IMR-90 (cell line): Measurements from ENCODE around the gene PNRC2. TPM values are rescaled to one million over a fixed set of nuclear protein-coding genes. Genes with fewer than 3 reads are reported as not detected.

ENCODE experiments used
- ATAC-seq: fragments of 200-7000 bp; cut with Tn5 transposase; 2 replicates; pipeline ENCODE4 v1.9.1; 2020; ENCODE audit warnings: low read depth, mild to moderate bottlenecking, moderate library complexity
- BruUV-seq: library from RNA; stranded (reverse); fragments of 400-500 nt; replicated peaks from 2 replicates; lab custom pipeline; 2021; lab: Mats Ljungman, UMichigan
- CTCF ChIA-PET: fragments of 300-600 bp; formaldehyde crosslinking; extraction: SDS; loops from one replicate; lab custom pipeline; 2021; ENCODE audit warnings: antibody characterized with exemption; lab: Yijun Ruan, JAX
- POLR2A ChIA-PET: fragments of 300-600 bp; sonication (Branson Sonifier 250); formaldehyde crosslinking; loops from one replicate; lab custom pipeline; 2022; ENCODE audit warnings: antibody characterized with exemption; ENCODE audit not compliant: unreplicated experiment; lab: Charles Lee
- DNase-seq: peaks from one replicate; pipeline ENCODE4 v3.0.0; 2013
- H2AFZ ChIP-seq: replicated peaks from 2 replicates; pipeline ENCODE3; 2013; ENCODE audit warnings: low read length, mild to moderate bottlenecking; ENCODE audit not compliant: poor library complexity
- H2AK5ac ChIP-seq: 2 replicates; pipeline ENCODE4 v1.6.1; 2013; ENCODE audit warnings: low read depth, low read length, inconsistent platforms
- H2AK9ac ChIP-seq: replicated peaks from 2 replicates; pipeline ENCODE3; 2013; ENCODE audit warnings: mild to moderate bottlenecking, low read depth, low read length, moderate library complexity; ENCODE audit not compliant: poor library complexity
- H2BK120ac ChIP-seq: 2 replicates; pipeline ENCODE4 v1.6.1; 2013; ENCODE audit warnings: low read depth, low read length, inconsistent platforms
- H2BK15ac ChIP-seq: 3 replicates; pipeline ENCODE4 v1.6.1; 2013; ENCODE audit warnings: low read depth, low read length, inconsistent platforms
- H2BK20ac ChIP-seq: 2 replicates; pipeline ENCODE4 v1.6.1; 2013; ENCODE audit warnings: low read depth, mild to moderate bottlenecking, inconsistent platforms, low read length, moderate library complexity
- H2BK5ac ChIP-seq: 2 replicates; pipeline ENCODE4 v1.6.1; 2013; ENCODE audit warnings: mild to moderate bottlenecking, low read depth, low read length, inconsistent platforms; ENCODE audit not compliant: poor library complexity, severe bottlenecking
- H3K14ac ChIP-seq: replicated peaks from 2 replicates; pipeline ENCODE4 v1.6.1; 2013; ENCODE audit warnings: low read depth, low read length, inconsistent platforms
- H3K18ac ChIP-seq: 2 replicates; pipeline ENCODE4 v1.6.1; 2013; ENCODE audit warnings: low read depth, low read length, control low read depth
- H3K23ac ChIP-seq: 2 replicates; pipeline ENCODE4 v1.6.1; 2013; ENCODE audit warnings: low read depth, low read length, inconsistent platforms
- H3K27ac ChIP-seq: 2 replicates; pipeline ENCODE4 v1.5.1; 2013; ENCODE audit warnings: mild to moderate bottlenecking, control low read depth, low read length; ENCODE audit not compliant: insufficient read depth
- H3K27me3 ChIP-seq: 2 replicates; pipeline ENCODE4 v1.6.1; 2013; ENCODE audit warnings: low read length; ENCODE audit not compliant: control insufficient read depth, insufficient read depth
- H3K36me3 ChIP-seq: 2 replicates; pipeline ENCODE4 v1.6.1; 2013; ENCODE audit warnings: low read length, mixed read lengths; ENCODE audit not compliant: control insufficient read depth, insufficient read depth
- H3K4ac ChIP-seq: 2 replicates; pipeline ENCODE4 v1.6.1; 2013; ENCODE audit warnings: low read depth, low read length, inconsistent platforms
- H3K4me1 ChIP-seq: 2 replicates; pipeline ENCODE4 v1.6.1; 2013; ENCODE audit warnings: low read length, mixed read lengths; ENCODE audit not compliant: control insufficient read depth, insufficient read depth
- H3K4me2 ChIP-seq: 2 replicates; pipeline ENCODE4 v1.6.1; 2013; ENCODE audit warnings: low read depth, mild to moderate bottlenecking, control low read depth, low read length, moderate library complexity
- H3K4me3 ChIP-seq: 2 replicates; pipeline ENCODE4 v1.5.1; 2013; ENCODE audit warnings: low read depth, mild to moderate bottlenecking, control low read depth, low read length, moderate library complexity; ENCODE audit not compliant: insufficient read depth
- H3K56ac ChIP-seq: 2 replicates; pipeline ENCODE4 v1.6.1; 2013; ENCODE audit warnings: low read length, inconsistent platforms; ENCODE audit not compliant: insufficient read depth; ENCODE audit errors: extremely low read depth
- H3K79me1 ChIP-seq, 2 experiments: 2 replicates each; pipeline ENCODE4 v1.6.1; 2013; ENCODE audit warnings: low read length in 2 of 2, inconsistent platforms in 1 of 2, low read depth in 1 of 2
- H3K9ac ChIP-seq: 2 replicates; pipeline ENCODE4 v1.6.1; 2013; ENCODE audit warnings: low read depth, low read length, control low read depth
- H3K9me1 ChIP-seq: 2 replicates; pipeline ENCODE4 v1.6.1; 2013; ENCODE audit warnings: low read length, inconsistent platforms; ENCODE audit not compliant: insufficient read depth
- H3K9me3 ChIP-seq: 2 replicates; pipeline ENCODE4 v1.6.1; 2013; ENCODE audit warnings: low read length; ENCODE audit not compliant: control insufficient read depth, insufficient read depth
- H4K20me1 ChIP-seq: 2 replicates; pipeline ENCODE4 v1.6.1; 2013; ENCODE audit warnings: low read length, inconsistent platforms; ENCODE audit not compliant: insufficient read depth
- H4K5ac ChIP-seq: 2 replicates; pipeline ENCODE4 v1.6.1; 2013; ENCODE audit warnings: mild to moderate bottlenecking, low read depth, low read length, control low read depth
- H4K8ac ChIP-seq, 2 experiments: 2 replicates each; pipeline ENCODE4 v1.6.1; 2013; ENCODE audit warnings: low read depth in 2 of 2, low read length in 2 of 2, control low read depth in 1 of 2, inconsistent platforms in 1 of 2
- H4K91ac ChIP-seq: 2 replicates; pipeline ENCODE4 v1.6.1; 2013; ENCODE audit warnings: low read depth, low read length, inconsistent platforms; ENCODE audit not compliant: insufficient read depth
- BHLHE40 ChIP-seq: fragments of 150-350 bp; IDR thresholded peaks from 2 replicates; pipeline ENCODE4 v1.6.1; 2016; ENCODE audit warnings: mild to moderate bottlenecking, low read depth, low read length
- CEBPB ChIP-seq: IDR thresholded peaks from 2 replicates; pipeline ENCODE4 v1.6.1; 2012; ENCODE audit warnings: low read depth, low read length, improper control_type of control experiment
- CHD1 ChIP-seq: IDR thresholded peaks from 2 replicates; pipeline ENCODE4 v1.6.1; 2012; ENCODE audit warnings: low read depth, low read length, improper control_type of control experiment
- FOS ChIP-seq: fragments of 150-350 bp; IDR thresholded peaks from 2 replicates; pipeline ENCODE4 v1.6.1; 2016; ENCODE audit warnings: low read depth, low read length
- MAFK ChIP-seq: IDR thresholded peaks from 2 replicates; pipeline ENCODE4 v1.6.1; 2012; ENCODE audit warnings: low read depth, low read length, improper control_type of control experiment
- MAZ ChIP-seq: IDR thresholded peaks from 2 replicates; pipeline ENCODE4 v1.6.1; 2012; ENCODE audit warnings: low read depth, mild to moderate bottlenecking, low read length, improper control_type of control experiment, moderate library complexity, borderline replicate concordance
- MXI1 ChIP-seq: IDR thresholded peaks from 2 replicates; pipeline ENCODE4 v1.6.1; 2012; ENCODE audit warnings: low read depth, mild to moderate bottlenecking, low read length, moderate library complexity, borderline replicate concordance
- NFE2L2 ChIP-seq: fragments of 150-350 bp; IDR thresholded peaks from 2 replicates; pipeline ENCODE4 v1.6.1; 2016; ENCODE audit warnings: low read depth, mild to moderate bottlenecking, low read length
- POLR2A ChIP-seq: IDR thresholded peaks from 2 replicates; pipeline ENCODE4 v1.6.1; 2012; ENCODE audit warnings: mild to moderate bottlenecking, low read depth, low read length
- RAD21 ChIP-seq: IDR thresholded peaks from 2 replicates; pipeline ENCODE4 v1.6.1; 2012; ENCODE audit warnings: low read length, improper control_type of control experiment
- RCOR1 ChIP-seq: IDR thresholded peaks from 2 replicates; pipeline ENCODE4 v1.6.1; 2012; ENCODE audit warnings: mild to moderate bottlenecking, low read length, improper control_type of control experiment; ENCODE audit not compliant: insufficient replicate concordance
- RFX5 ChIP-seq: IDR thresholded peaks from 2 replicates; pipeline ENCODE4 v1.8.0; 2012; ENCODE audit warnings: low read depth, mild to moderate bottlenecking, low read length, moderate library complexity
- SMC3 ChIP-seq: fragments of 150-350 bp; IDR thresholded peaks from 2 replicates; pipeline ENCODE4 v1.6.1; 2016; ENCODE audit warnings: low read depth, mild to moderate bottlenecking, antibody characterized with exemption, low read length, moderate library complexity
- WGBS, 2 experiments: methylation state at CpG; one replicate each; pipeline versions ENCODE4 v1.1.5 to v1.1.7; 2013; ENCODE audit warnings: missing lambda C conversion rate in 2 of 2; ENCODE audit not compliant: insufficient read length in 1 of 2; ENCODE audit errors: extremely low coverage in 2 of 2; 5-methylcytosine and 5-hydroxymethylcytosine counted together
- dilution Hi-C: fragments of 300-500 bp; cut with HindIII; formaldehyde crosslinking; loops from one replicate; pipeline ENCODE4 v1.14.3; 2018; ENCODE audit warnings: low sequenced_read_pairs; ENCODE audit not compliant: unreplicated experiment
- in situ Hi-C: fragments of 300-500 bp; cut with MboI; formaldehyde crosslinking; loops from 3 replicates; pipeline ENCODE4 v1.14.3; 2019; ENCODE audit warnings: low sequenced_read_pairs, inconsistent platforms, mixed read lengths
- intact Hi-C: fragments of 100-400 bp; cut with micrococcal nuclease; formaldehyde crosslinking; loops from 2 replicates; pipeline ENCODE4 v1.10.0; 2022
- polyA plus RNA-seq, 3 experiments: library from polyadenylated mRNA; depleted of rRNA; stranded (reverse); fragments of >200 nt; gene quantifications; 2 replicates each; pipeline ENCODE4 v1.2.3, GENCODE V29; 2012; ENCODE audit warnings: low replicate concordance in 1 of 3
- total RNA-seq: library from RNA; depleted of rRNA; stranded (reverse); fragments of >200 nt; gene quantifications from 2 replicates; pipeline ENCODE4 v1.2.3, GENCODE V29; 2012
- TF ChIP-seq, protein P1 (sequence below): conservative IDR thresholded peaks from 2 replicates; pipeline ENCODE4 v1.5.1; 2012; ENCODE audit warnings: mild to moderate bottlenecking, low read depth, low read length, improper control_type of control experiment
- TF ChIP-seq, protein P2 (sequence below): fragments of 150-350 bp; IDR thresholded peaks from 2 replicates; pipeline ENCODE4 v1.6.1; 2016; ENCODE audit warnings: low read depth, mild to moderate bottlenecking, low read length, moderate library complexity, borderline replicate concordance
- TF ChIP-seq, protein P3 (sequence below): fragments of 150-350 bp; IDR thresholded peaks from 2 replicates; pipeline ENCODE4 v1.6.1; 2017; ENCODE audit warnings: mild to moderate bottlenecking, antibody characterized with exemption, low read length, low read depth

PNRC2 gene
- total and polyA plus RNA-seq, 2 of the 4 experiments (the other 2 are of a cell fraction), result 50.6 to 76.0 TPM

DNA sequence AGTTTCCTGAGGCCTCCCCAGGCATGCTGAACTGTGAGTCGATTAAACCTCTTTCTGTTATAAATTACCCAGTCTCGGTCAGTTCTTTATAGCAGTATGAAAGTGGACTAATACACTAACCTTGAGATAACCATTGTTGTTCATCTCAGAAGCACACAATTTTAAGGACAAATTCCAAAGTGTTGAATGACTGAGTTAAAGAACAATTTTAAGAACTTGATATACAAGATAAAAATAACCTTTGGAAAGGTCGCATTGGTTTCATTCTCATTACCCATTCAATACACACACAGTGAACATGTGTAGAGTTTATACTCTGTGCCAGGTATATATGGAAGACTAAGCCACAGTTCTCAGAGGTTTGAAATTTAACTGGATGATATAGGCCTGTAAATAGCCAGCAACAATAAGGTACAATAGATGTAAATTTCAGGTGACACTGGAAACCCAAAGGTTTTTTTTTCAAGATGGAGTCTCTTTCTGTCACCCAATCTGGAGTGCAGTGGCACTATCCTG, 39.6 kb downstream of the PNRC2 start:
- H4K5ac ChIP-seq, result no peak overlapping the region
- H2BK120ac ChIP-seq, result no peak overlapping the region
- CTCF ChIA-PET, result no interaction called here
- no peak overlapping the region; a peak in 1 of 4 replicates for H4K8ac ChIP-seq
- H3K23ac ChIP-seq, result no peak overlapping the region
- H3K27ac ChIP-seq, result no peak overlapping the region
- H3K14ac ChIP-seq, result peak overlapping the region; percentile 71; the same call in 1 of the 2 replicates
- no peak overlapping the region; the same call in 1 of the 2 replicates for H2AK5ac ChIP-seq
- peak overlapping the region; percentile 46 for H2BK5ac ChIP-seq
- in situ Hi-C loops, result no loop called here
- H2AK9ac ChIP-seq, result no peak overlapping the region
- no TSS peak for BruUV-seq
- no peak overlapping the region for H2BK15ac ChIP-seq
- no peaks in the 10 kb centered on the region for H3K79me1 ChIP-seq
- peak overlapping the region; percentile 16; the same call in 1 of the 2 replicates for H3K4me2 ChIP-seq
- H3K9ac ChIP-seq, result no peak overlapping the region
- H3K27me3 ChIP-seq, result no peaks in the 10 kb centered on the region
- H3K4me1 ChIP-seq, result peaks cover 6% of the 10 kb centered on the region
- no peak overlapping the region for H2AFZ ChIP-seq
- WGBS, 2 experiments, result no CpG with 5 or more reads among the region's 3 CpGs
- POLR2A ChIA-PET, result no interaction called here
- intact Hi-C loops, result no loop called here
- no peak for TF ChIP-seq MXI1
- TF ChIP-seq, protein P1, sequence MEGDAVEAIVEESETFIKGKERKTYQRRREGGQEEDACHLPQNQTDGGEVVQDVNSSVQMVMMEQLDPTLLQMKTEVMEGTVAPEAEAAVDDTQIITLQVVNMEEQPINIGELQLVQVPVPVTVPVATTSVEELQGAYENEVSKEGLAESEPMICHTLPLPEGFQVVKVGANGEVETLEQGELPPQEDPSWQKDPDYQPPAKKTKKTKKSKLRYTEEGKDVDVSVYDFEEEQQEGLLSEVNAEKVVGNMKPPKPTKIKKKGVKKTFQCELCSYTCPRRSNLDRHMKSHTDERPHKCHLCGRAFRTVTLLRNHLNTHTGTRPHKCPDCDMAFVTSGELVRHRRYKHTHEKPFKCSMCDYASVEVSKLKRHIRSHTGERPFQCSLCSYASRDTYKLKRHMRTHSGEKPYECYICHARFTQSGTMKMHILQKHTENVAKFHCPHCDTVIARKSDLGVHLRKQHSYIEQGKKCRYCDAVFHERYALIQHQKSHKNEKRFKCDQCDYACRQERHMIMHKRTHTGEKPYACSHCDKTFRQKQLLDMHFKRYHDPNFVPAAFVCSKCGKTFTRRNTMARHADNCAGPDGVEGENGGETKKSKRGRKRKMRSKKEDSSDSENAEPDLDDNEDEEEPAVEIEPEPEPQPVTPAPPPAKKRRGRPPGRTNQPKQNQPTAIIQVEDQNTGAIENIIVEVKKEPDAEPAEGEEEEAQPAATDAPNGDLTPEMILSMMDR, result no peak
- no peak for TF ChIP-seq POLR2A
- TF ChIP-seq, protein P2, sequence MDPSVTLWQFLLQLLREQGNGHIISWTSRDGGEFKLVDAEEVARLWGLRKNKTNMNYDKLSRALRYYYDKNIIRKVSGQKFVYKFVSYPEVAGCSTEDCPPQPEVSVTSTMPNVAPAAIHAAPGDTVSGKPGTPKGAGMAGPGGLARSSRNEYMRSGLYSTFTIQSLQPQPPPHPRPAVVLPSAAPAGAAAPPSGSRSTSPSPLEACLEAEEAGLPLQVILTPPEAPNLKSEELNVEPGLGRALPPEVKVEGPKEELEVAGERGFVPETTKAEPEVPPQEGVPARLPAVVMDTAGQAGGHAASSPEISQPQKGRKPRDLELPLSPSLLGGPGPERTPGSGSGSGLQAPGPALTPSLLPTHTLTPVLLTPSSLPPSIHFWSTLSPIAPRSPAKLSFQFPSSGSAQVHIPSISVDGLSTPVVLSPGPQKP, result no peak
- TF ChIP-seq SMC3, result no peak
- TF ChIP-seq, protein P3, sequence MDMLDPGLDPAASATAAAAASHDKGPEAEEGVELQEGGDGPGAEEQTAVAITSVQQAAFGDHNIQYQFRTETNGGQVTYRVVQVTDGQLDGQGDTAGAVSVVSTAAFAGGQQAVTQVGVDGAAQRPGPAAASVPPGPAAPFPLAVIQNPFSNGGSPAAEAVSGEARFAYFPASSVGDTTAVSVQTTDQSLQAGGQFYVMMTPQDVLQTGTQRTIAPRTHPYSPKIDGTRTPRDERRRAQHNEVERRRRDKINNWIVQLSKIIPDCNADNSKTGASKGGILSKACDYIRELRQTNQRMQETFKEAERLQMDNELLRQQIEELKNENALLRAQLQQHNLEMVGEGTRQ, result no peak
- TF ChIP-seq MAFK, result no peak
- no peak for TF ChIP-seq NFE2L2
- TF ChIP-seq FOS, result no peak
- no peak for TF ChIP-seq BHLHE40
- no peak for TF ChIP-seq RFX5
- TF ChIP-seq CHD1, result no peak
- no peak for TF ChIP-seq CEBPB
- TF ChIP-seq RCOR1, result no peak
- no peak for TF ChIP-seq MAZ
- TF ChIP-seq RAD21, result no peak
- H3K56ac ChIP-seq, result no peak overlapping the region
- H4K91ac ChIP-seq, result no peak overlapping the region
- peak overlapping the region; percentile 63; the same call in 1 of the 2 replicates for H2BK20ac ChIP-seq
- H3K36me3 ChIP-seq, result no peaks in the 10 kb centered on the region
- dilution Hi-C loops, result no loop called here
- H4K20me1 ChIP-seq, result no peaks in the 10 kb centered on the region
- DNase-seq, result no peak
- H3K4me3 ChIP-seq, result no peak overlapping the region
- peaks cover 4% of the 10 kb centered on the region; the same call in 1 of the 2 replicates for H3K9me1 ChIP-seq
- H3K18ac ChIP-seq, result no peak overlapping the region
- no peak; the same call in 1 of the 2 replicates for ATAC-seq
- H3K9me3 ChIP-seq, result no peaks in the 10 kb centered on the region
- no peak overlapping the region; the same call in 1 of the 2 replicates for H3K4ac ChIP-seq
